Measurements from ENCODE around the gene B4GALNT1. TPM values are rescaled to one million over a fixed set of nuclear protein-coding genes. Genes with fewer than 3 reads are reported as not detected.
"Not testable (repeated sequence)": the region's sequence is repeated elsewhere in the genome, so short reads cannot be mapped to it uniquely, and the experiment has no call there.

Gene B4GALNT1
- total and polyA plus RNA-seq, 2 experiments from 2014 or later, result 0.97 to 1.2 TPM

DNA sequence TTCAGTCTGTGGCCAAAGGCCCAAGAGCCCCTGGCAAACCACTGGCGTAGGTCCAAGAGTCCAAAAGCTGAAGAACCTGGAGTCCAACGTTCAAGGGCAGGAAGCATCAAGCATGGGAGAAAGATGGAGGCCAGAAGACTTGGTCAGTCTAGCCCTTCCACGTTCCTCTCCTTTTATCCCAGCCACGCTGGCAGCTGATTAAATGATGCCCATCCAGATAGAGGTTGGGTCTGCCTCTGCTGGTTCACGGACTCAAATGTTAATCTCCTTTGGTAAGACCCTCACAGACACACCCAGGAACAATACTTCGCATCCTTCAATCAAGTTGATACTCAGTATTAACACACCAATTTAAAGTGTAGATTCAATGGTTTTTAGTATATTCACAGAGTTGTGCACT is 39.8 kb upstream of the B4GALNT1 start:
- Histone ChIP-seq H3K27me3 (no peaks in the 10 kb centered on the region), H3K27ac (no peak overlapping the region)
- 87% methylated on average over 6 of the region's 6 CpGs for WGBS (ENCODE audit: low lambda C conversion rate, missing lambda C conversion rate)

DNA sequence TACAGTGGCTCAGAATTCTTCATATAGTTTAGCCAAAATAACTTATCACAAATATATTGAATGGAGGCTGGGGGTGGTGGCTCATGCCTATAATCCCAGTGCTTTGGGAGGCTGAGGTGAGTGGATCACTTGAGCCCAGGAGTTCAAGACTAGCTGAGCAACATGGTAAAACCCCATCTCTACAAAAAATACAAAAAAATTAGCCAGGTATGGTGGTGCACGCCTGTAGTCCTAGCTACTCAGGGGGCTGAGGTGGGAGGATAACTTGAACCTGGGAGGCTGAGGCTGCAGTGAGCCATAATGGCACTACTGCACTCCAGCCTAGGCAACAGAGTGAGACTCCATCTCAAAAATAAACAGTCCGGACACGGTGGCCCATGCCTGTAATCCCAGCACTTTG is 38.8 kb upstream of the B4GALNT1 start:
- not testable (repeated sequence) for H3K9me3 ChIP-seq (ENCODE audit: low read depth); H3K4me3 ChIP-seq; H3K27me3 ChIP-seq; H4K20me1 ChIP-seq (ENCODE audit: insufficient read depth, poor library complexity, severe bottlenecking); H2AFZ ChIP-seq; H3K27ac ChIP-seq; H3K36me3 ChIP-seq (replicated peaks; ENCODE audit: insufficient read depth, low read depth); H3K4me2 ChIP-seq; DNase-seq (ENCODE audit: low spot score); H3K4me1 ChIP-seq (ENCODE audit: insufficient read depth); H3K9me2 ChIP-seq (replicated peaks; ENCODE audit: insufficient read depth); H3K79me2 ChIP-seq
- WGBS (ENCODE audit: low lambda C conversion rate, missing lambda C conversion rate), result 97% methylated on average over 3 of the region's 3 CpGs

More for the DNA sequence above, 39.8 kb upstream of the B4GALNT1 start:
- H3K36me3 ChIP-seq (replicated peaks; ENCODE audit: insufficient read depth, low read depth), result no peaks in the 10 kb centered on the region
- H3K4me2 ChIP-seq, result no peak overlapping the region
- H3K9me2 ChIP-seq (replicated peaks; ENCODE audit: insufficient read depth), result no peaks in the 10 kb centered on the region
- no peaks in the 10 kb centered on the region for H4K20me1 ChIP-seq (ENCODE audit: insufficient read depth, poor library complexity, severe bottlenecking)
- no peak overlapping the region for H2AFZ ChIP-seq
- no peaks in the 10 kb centered on the region for H3K79me2 ChIP-seq
- H3K9me3 ChIP-seq (ENCODE audit: low read depth), result no peaks in the 10 kb centered on the region
- no peak for DNase-seq (ENCODE audit: low spot score)
- TF ChIP-seq EZH2 (IDR thresholded peaks at IDR 0.05; ENCODE audit: borderline replicate concordance) (no peak), EZH2phosphoT487 (IDR thresholded peaks at IDR 0.05; ENCODE audit: low read depth, severe bottlenecking, unreplicated experiment) (no peak)
- TF ChIP-seq, protein P1, sequence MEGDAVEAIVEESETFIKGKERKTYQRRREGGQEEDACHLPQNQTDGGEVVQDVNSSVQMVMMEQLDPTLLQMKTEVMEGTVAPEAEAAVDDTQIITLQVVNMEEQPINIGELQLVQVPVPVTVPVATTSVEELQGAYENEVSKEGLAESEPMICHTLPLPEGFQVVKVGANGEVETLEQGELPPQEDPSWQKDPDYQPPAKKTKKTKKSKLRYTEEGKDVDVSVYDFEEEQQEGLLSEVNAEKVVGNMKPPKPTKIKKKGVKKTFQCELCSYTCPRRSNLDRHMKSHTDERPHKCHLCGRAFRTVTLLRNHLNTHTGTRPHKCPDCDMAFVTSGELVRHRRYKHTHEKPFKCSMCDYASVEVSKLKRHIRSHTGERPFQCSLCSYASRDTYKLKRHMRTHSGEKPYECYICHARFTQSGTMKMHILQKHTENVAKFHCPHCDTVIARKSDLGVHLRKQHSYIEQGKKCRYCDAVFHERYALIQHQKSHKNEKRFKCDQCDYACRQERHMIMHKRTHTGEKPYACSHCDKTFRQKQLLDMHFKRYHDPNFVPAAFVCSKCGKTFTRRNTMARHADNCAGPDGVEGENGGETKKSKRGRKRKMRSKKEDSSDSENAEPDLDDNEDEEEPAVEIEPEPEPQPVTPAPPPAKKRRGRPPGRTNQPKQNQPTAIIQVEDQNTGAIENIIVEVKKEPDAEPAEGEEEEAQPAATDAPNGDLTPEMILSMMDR (IDR thresholded peaks at IDR 0.05; ENCODE audit: poor library complexity), result no peak
- no peak overlapping the region for H3K4me3 ChIP-seq
- H3K4me1 ChIP-seq (ENCODE audit: insufficient read depth), result no peaks in the 10 kb centered on the region

DNA sequence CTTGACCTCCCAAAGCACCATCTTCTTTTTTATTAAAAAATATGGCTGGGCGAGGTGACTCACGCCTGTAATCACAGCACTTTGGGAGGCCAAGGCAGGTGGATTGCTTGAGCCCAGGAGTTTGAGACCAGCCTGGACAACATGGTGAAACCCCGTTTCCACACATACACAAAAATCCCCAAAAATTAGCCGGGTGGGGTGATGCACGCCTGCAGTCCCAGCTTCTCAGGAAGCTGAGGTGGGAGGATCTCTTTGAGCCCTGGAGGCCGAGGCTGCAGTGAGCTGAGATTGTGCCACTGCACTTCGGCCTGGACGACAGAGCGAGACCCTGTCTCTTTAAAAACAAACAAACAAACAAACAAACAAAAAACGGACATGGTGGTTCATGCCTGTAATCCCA is 36.7 kb upstream of the B4GALNT1 start:
- H3K27me3 ChIP-seq; H3K4me2 ChIP-seq; H3K27ac ChIP-seq; H3K79me2 ChIP-seq; H3K4me3 ChIP-seq; H4K20me1 ChIP-seq (ENCODE audit: insufficient read depth, poor library complexity, severe bottlenecking); H3K9me3 ChIP-seq (ENCODE audit: low read depth); H3K9me2 ChIP-seq (replicated peaks; ENCODE audit: insufficient read depth); H2AFZ ChIP-seq; H3K4me1 ChIP-seq (ENCODE audit: insufficient read depth); H3K36me3 ChIP-seq (replicated peaks; ENCODE audit: insufficient read depth, low read depth); DNase-seq (ENCODE audit: low spot score): not testable (repeated sequence)
- WGBS (ENCODE audit: low lambda C conversion rate, missing lambda C conversion rate), result 88% methylated on average over 10 of the region's 10 CpGs

DNA sequence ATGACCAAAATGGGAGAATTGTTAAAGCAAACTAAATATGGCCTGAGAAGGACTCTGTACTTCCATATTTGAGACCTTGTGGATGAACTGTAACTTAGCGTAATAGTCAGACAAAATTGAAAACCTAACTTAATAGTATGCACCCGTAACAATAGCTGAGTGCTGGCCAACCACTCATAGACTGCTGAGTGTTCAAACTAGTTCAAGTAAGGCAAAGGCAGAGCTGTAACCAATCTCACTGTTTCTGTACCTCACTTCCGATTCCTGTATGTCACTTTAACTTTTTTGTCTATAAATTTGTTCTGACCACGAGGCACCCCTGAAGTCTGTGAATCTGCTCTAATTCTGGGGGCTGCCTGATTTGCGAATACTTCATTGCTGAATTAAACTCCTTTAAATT is 33.9 kb upstream of the B4GALNT1 start:
- Histone ChIP-seq H3K4me3 (no peak overlapping the region), H3K9me2 (replicated peaks; ENCODE audit: insufficient read depth) (no peaks in the 10 kb centered on the region), H2AFZ (no peak overlapping the region), H3K36me3 (replicated peaks; ENCODE audit: insufficient read depth, low read depth) (no peaks in the 10 kb centered on the region), H3K27me3 (no peaks in the 10 kb centered on the region), H3K4me2 (no peak overlapping the region), H4K20me1 (ENCODE audit: insufficient read depth, poor library complexity, severe bottlenecking) (no peaks in the 10 kb centered on the region), H3K27ac (no peak overlapping the region), H3K79me2 (no peaks in the 10 kb centered on the region), H3K9me3 (ENCODE audit: low read depth) (no peaks in the 10 kb centered on the region), H3K4me1 (ENCODE audit: insufficient read depth) (no peaks in the 10 kb centered on the region)
- DNase-seq (ENCODE audit: low spot score), result no peak
- WGBS (ENCODE audit: low lambda C conversion rate, missing lambda C conversion rate), result 78% methylated on average over 5 of the region's 5 CpGs
- no peak for TF ChIP-seq EZH2phosphoT487 (IDR thresholded peaks at IDR 0.05; ENCODE audit: low read depth, severe bottlenecking, unreplicated experiment)
- TF ChIP-seq, protein P1 (IDR thresholded peaks at IDR 0.05; ENCODE audit: poor library complexity), result no peak
- no peak for TF ChIP-seq EZH2 (IDR thresholded peaks at IDR 0.05; ENCODE audit: borderline replicate concordance)

DNA sequence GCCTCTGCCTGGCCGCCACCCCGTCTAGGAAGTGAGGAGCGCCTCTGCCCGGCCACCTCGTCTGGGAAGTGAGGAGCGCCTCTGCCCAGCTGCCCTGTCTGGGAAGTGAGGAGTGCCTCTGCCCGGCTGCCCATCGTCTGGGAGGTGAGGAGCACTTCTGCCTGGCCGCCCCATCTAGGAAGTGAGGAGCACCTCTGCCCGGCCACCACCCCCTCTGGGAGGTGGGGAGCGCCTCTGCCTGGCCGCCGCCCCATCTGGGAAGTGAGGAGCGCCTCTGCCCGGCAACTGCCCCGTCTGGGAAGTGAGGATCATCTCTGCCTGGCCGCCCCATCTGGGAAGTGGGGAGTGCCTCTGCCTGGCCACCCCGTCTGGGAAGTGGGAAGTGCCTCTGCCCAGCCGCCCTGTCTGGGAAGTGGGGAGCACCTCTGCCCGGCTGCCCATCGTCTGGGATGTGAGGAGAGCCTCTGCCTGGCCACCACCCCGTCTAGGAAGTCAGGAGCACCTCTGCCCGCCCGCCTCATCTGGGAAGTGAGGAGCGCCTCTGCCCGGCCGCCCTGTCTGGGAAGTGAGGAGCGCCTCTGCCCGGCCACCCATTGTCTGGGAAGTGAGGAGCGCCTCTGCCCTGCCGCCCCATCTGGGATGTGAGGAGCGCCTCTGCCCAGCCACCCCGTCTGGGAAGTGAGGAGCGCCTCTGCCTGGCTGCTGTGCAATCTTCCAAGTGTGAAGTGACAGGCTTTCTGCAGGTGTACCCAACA is 32.2 kb upstream of the B4GALNT1 start:
- H3K27me3 ChIP-seq; H3K4me2 ChIP-seq; H3K27ac ChIP-seq; H3K9me3 ChIP-seq (ENCODE audit: low read depth); H4K20me1 ChIP-seq (ENCODE audit: insufficient read depth, poor library complexity, severe bottlenecking); H3K36me3 ChIP-seq (replicated peaks; ENCODE audit: insufficient read depth, low read depth); DNase-seq (ENCODE audit: low spot score); H2AFZ ChIP-seq; H3K4me1 ChIP-seq (ENCODE audit: insufficient read depth); H3K79me2 ChIP-seq; H3K4me3 ChIP-seq; H3K9me2 ChIP-seq (replicated peaks; ENCODE audit: insufficient read depth): not testable (repeated sequence)
- 87% methylated on average over 23 of the region's 34 CpGs for WGBS (ENCODE audit: low lambda C conversion rate, missing lambda C conversion rate)

All from hepatocyte (in vitro differentiated cells).